Adipose tissue (tissue), 3 donors: ENCODE results near the gene FAM186B. TPM values are rescaled to one million over a fixed set of nuclear protein-coding genes. Genes with fewer than 3 reads are reported as not detected.

Experiments used
- polyA plus RNA-seq, 3 donors: library from polyadenylated mRNA; stranded (reverse); fragments of 200-250 nt; gene quantifications; one replicate each; pipeline ENCODE4 v1.2.3, GENCODE V29; 2013
- donor health status: healthy with polysubstance abuse.
- donor health status: Bipolar disorder and iron deficiency.
- donor health status: healthy.

The FAM186B gene
- polyA plus RNA-seq, 3 donors: 0.25 to 1.7 (median 0.67) TPM

Other genes starting within 250 kb of the FAM186B start
- gene SPATS2, start 238.2 kb downstream of the FAM186B start, polyA plus RNA-seq: 10 to 100 TPM in 1 of 3 donors, 1 to 10 TPM in 2; 4.8 to 13.4 (median 5.0) TPM
- gene KCNH3, start 66.6 kb downstream of the FAM186B start, polyA plus RNA-seq: 1 to 10 TPM in 1 of 3 donors, under 1 TPM in 2; 0.21 to 1.8 (median 0.32) TPM
- 10 to 100 TPM; 26.5 to 42.7 (median 38.3) TPM for gene MCRS1, start 37.5 kb downstream of the FAM186B start, polyA plus RNA-seq
- 10 to 100 TPM; 10.1 to 13.4 (median 10.6) TPM for gene PRPF40B, start 17.9 kb upstream of the FAM186B start, polyA plus RNA-seq
- gene FMNL3, start 101.8 kb upstream of the FAM186B start, polyA plus RNA-seq: 1 to 10 TPM; 1.2 to 8.0 (median 7.5) TPM
- gene TMBIM6, start 135.9 kb upstream of the FAM186B start, polyA plus RNA-seq: 100 to 1,000 TPM; 120 to 351 (median 210) TPM
- gene NCKAP5L, start 222.8 kb upstream of the FAM186B start, polyA plus RNA-seq: 10 to 100 TPM in 2 of 3 donors, 1 to 10 TPM in 1; 4.1 to 17.4 (median 11.6) TPM
- gene BCDIN3D, start 237.5 kb upstream of the FAM186B start, polyA plus RNA-seq: 1 to 10 TPM; 1.6 to 3.2 (median 1.9) TPM